ENCODE results near the gene CSNK2A3. TPM values are rescaled to one million over a fixed set of nuclear protein-coding genes. Genes with fewer than 3 reads are reported as not detected.

CSNK2A3 gene
- total and polyA plus RNA-seq, 2 donors (not counting 1 experiment from before 2014, with no cell fraction given), result 0.15 to 0.32 TPM

DNA sequence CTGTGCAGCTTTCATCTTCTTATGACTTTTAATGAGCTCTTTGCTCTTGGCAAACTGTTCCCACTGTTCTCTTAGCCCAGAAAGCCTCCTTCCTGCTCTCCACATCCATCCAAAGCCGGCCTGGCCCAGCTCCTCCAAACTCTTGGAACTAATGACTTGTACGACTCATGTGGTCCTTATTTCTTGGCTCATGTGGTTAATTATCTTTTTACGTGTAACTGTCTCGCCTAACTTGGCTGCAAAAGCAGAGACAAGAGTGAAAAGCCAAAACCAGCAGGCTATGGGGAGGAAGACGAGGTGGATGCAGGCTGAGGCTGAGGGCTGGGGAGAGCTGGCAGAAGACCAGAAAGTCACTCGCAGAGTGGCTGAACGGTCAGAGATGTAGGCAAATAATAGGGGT, 5.5 kb downstream of the CSNK2A3 start:
- Histone ChIP-seq H3K4me3 (ENCODE audit: control extremely low read depth in 1 of 5, extremely low read depth in 1 of 5, insufficient read depth in 1 of 5, low read depth in 2 of 5, low read length in 4 of 5) (no peak overlapping the region), H3K4me1 (ENCODE audit: control insufficient read depth in 2 of 2, insufficient read depth in 2 of 2, low read length in 2 of 2) (no peaks in the 10 kb centered on the region), H3K4me2 (replicated peaks; ENCODE audit: low read depth, low read length, poor library complexity, severe bottlenecking) (no peak overlapping the region), H3K27me3 (replicated peaks in 1 of 4; ENCODE audit: control extremely low read depth in 1 of 4, control insufficient read depth in 3 of 4, insufficient read depth in 4 of 4, low read length in 3 of 4) (no peaks in the 10 kb centered on the region), H3K27ac (ENCODE audit: low read length in 2 of 2) (no peak overlapping the region), H2AFZ (ENCODE audit: insufficient read depth, low read depth, low read length, poor library complexity, severe bottlenecking) (no peak overlapping the region), H3K9ac (ENCODE audit: low read length) (no peak overlapping the region), H3K36me3 (replicated peaks in 1 of 2; ENCODE audit: control extremely low read depth in 1 of 2, control insufficient read depth in 1 of 2, extremely low read depth in 1 of 2, insufficient read depth in 2 of 2, low read length in 1 of 2) (no peaks in the 10 kb centered on the region), H4K20me1 (ENCODE audit: control insufficient read depth, insufficient read depth, low read length, poor library complexity, severe bottlenecking) (no peaks in the 10 kb centered on the region), H3K9me3 (ENCODE audit: control extremely low read depth in 1 of 3, control insufficient read depth in 2 of 3, insufficient read depth in 1 of 3, low read length in 2 of 3) (no peaks in the 10 kb centered on the region), H3K79me2 (ENCODE audit: control insufficient read depth, insufficient read depth, low read length) (no peaks in the 10 kb centered on the region)
- no peak for TF ChIP-seq EZH2 (IDR thresholded peaks at IDR 0.05; ENCODE audit: borderline replicate concordance, insufficient read depth, low read depth, low read length, poor library complexity, severe bottlenecking)
- TF ChIP-seq, protein P1, sequence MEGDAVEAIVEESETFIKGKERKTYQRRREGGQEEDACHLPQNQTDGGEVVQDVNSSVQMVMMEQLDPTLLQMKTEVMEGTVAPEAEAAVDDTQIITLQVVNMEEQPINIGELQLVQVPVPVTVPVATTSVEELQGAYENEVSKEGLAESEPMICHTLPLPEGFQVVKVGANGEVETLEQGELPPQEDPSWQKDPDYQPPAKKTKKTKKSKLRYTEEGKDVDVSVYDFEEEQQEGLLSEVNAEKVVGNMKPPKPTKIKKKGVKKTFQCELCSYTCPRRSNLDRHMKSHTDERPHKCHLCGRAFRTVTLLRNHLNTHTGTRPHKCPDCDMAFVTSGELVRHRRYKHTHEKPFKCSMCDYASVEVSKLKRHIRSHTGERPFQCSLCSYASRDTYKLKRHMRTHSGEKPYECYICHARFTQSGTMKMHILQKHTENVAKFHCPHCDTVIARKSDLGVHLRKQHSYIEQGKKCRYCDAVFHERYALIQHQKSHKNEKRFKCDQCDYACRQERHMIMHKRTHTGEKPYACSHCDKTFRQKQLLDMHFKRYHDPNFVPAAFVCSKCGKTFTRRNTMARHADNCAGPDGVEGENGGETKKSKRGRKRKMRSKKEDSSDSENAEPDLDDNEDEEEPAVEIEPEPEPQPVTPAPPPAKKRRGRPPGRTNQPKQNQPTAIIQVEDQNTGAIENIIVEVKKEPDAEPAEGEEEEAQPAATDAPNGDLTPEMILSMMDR (IDR thresholded peaks at IDR 0.05), result no peak
- ChIA-PET CTCF (no interaction called here), POLR2A (no interaction called here)
- ATAC-seq (ENCODE audit: low read depth), result no peak
- H3K27ac Mint-ChIP-seq, result no peak overlapping the region
- no peaks in the 10 kb centered on the region for H3K27me3 Mint-ChIP-seq
- H3K4me1 Mint-ChIP-seq, result no peaks in the 10 kb centered on the region
- no peak overlapping the region for H3K4me3 Mint-ChIP-seq
- H3K9me3 Mint-ChIP-seq (ENCODE audit: insufficient read depth), result no peaks in the 10 kb centered on the region
- intact Hi-C loops (cut with micrococcal nuclease), result no loop called here
- DNase-seq, result no peak
- 90% methylated on average over 6 of the region's 7 CpGs for WGBS (ENCODE audit: insufficient coverage)

DNA sequence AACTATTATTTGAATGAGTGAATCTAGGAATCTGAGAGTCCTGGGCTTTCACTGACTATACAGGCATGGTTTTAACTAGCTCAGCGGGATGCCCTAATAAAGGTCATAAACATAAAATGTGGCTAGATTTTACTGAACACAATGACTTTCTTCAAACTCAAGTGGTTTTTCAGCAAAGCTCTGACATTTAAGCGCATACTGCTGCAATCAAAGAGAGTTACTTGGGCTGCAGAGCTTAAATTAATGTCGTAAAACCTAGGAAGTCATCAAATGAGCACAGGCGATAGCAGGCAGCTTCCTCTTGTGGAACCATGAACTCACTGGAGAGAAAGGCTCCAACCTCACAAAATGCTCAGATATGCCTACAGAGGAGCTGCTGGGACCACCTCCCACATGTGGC, 6.7 kb downstream of the CSNK2A3 start:
- H3K27ac ChIP-seq (ENCODE audit: low read length in 2 of 2), result no peak overlapping the region
- H3K4me2 ChIP-seq (replicated peaks; ENCODE audit: low read depth, low read length, poor library complexity, severe bottlenecking), result no peak overlapping the region
- no peak for ATAC-seq (ENCODE audit: low read depth)
- no peaks in the 10 kb centered on the region for H3K4me1 Mint-ChIP-seq
- no peaks in the 10 kb centered on the region for H4K20me1 ChIP-seq (ENCODE audit: control insufficient read depth, insufficient read depth, low read length, poor library complexity, severe bottlenecking)
- H3K36me3 ChIP-seq (replicated peaks in 1 of 2; ENCODE audit: control extremely low read depth in 1 of 2, control insufficient read depth in 1 of 2, extremely low read depth in 1 of 2, insufficient read depth in 2 of 2, low read length in 1 of 2), result no peaks in the 10 kb centered on the region
- no peak overlapping the region for H3K9ac ChIP-seq (ENCODE audit: low read length)
- 70% methylated on average over 3 of the region's 4 CpGs for WGBS (ENCODE audit: insufficient coverage)
- ChIA-PET CTCF (no interaction called here), POLR2A (no interaction called here)
- no peaks in the 10 kb centered on the region for H3K4me1 ChIP-seq (ENCODE audit: control insufficient read depth in 2 of 2, insufficient read depth in 2 of 2, low read length in 2 of 2)
- H3K9me3 Mint-ChIP-seq (ENCODE audit: insufficient read depth), result no peaks in the 10 kb centered on the region
- DNase-seq, result no peak
- H3K4me3 ChIP-seq (ENCODE audit: control extremely low read depth in 1 of 5, extremely low read depth in 1 of 5, insufficient read depth in 1 of 5, low read depth in 2 of 5, low read length in 4 of 5), result no peak overlapping the region
- H3K79me2 ChIP-seq (ENCODE audit: control insufficient read depth, insufficient read depth, low read length), result no peaks in the 10 kb centered on the region
- H3K4me3 Mint-ChIP-seq, result no peak overlapping the region
- no peak overlapping the region for H3K27ac Mint-ChIP-seq
- H2AFZ ChIP-seq (ENCODE audit: insufficient read depth, low read depth, low read length, poor library complexity, severe bottlenecking), result no peak overlapping the region
- no peaks in the 10 kb centered on the region for H3K9me3 ChIP-seq (ENCODE audit: control extremely low read depth in 1 of 3, control insufficient read depth in 2 of 3, insufficient read depth in 1 of 3, low read length in 2 of 3)
- no peaks in the 10 kb centered on the region for H3K27me3 ChIP-seq (replicated peaks in 1 of 4; ENCODE audit: control extremely low read depth in 1 of 4, control insufficient read depth in 3 of 4, insufficient read depth in 4 of 4, low read length in 3 of 4)
- intact Hi-C loops (cut with micrococcal nuclease), result no loop called here
- no peaks in the 10 kb centered on the region for H3K27me3 Mint-ChIP-seq
- TF ChIP-seq, protein P1 (IDR thresholded peaks at IDR 0.05), result no peak
- no peak for TF ChIP-seq EZH2 (IDR thresholded peaks at IDR 0.05; ENCODE audit: borderline replicate concordance, insufficient read depth, low read depth, low read length, poor library complexity, severe bottlenecking)

Measured in B cell (primary cell).